H1 (cell line): ENCODE results near the gene EYA2. TPM values are rescaled to one million over a fixed set of nuclear protein-coding genes. Genes with fewer than 3 reads are reported as not detected.

Experiments used
- CTCF ChIA-PET: fragments of 300-600 bp; sonication (Branson Sonifier 250); formaldehyde crosslinking; loops from one replicate; lab custom pipeline; 2021; ENCODE audit not compliant: partially characterized antibody; lab: Charles Lee
- POLR2A ChIA-PET: fragments of 300-600 bp; sonication (Branson Sonifier 250); formaldehyde crosslinking; loops from one replicate; lab custom pipeline; 2021; ENCODE audit warnings: inconsistent platforms; ENCODE audit not compliant: partially characterized antibody; lab: Charles Lee
- DNase-seq, 2 experiments: peaks; one replicate each; pipeline versions ENCODE4 v3.0.0 to v3.0.0-alpha.2; 2010 to 2022; ENCODE audit warnings: low spot score in 2 of 2, low read depth in 1 of 2, mixed read lengths in 1 of 2
- FAIRE-seq: peaks from 2 replicates; lab custom pipeline; 2011; peaks lifted over from hg19 to GRCh38; lab: Jason Lieb, UNC
- H2AFZ ChIP-seq: 2 replicates; pipeline ENCODE4 v1.8.1; 2012; ENCODE audit warnings: low read length, inconsistent platforms
- H2AK5ac ChIP-seq: 2 replicates; pipeline ENCODE4 v1.6.1; 2013; ENCODE audit warnings: low read depth, low read length
- H2BK120ac ChIP-seq: replicated peaks from 2 replicates; pipeline ENCODE3; 2013; ENCODE audit warnings: low read depth, low read length, inconsistent platforms
- H2BK12ac ChIP-seq: 2 replicates; pipeline ENCODE4 v1.6.1; 2013; ENCODE audit warnings: low read depth, low read length
- H2BK15ac ChIP-seq: 2 replicates; pipeline ENCODE4 v1.6.1; 2013; ENCODE audit warnings: low read length
- H2BK20ac ChIP-seq: 2 replicates; pipeline ENCODE4 v1.6.1; 2013; ENCODE audit warnings: low read length
- H2BK5ac ChIP-seq: 2 replicates; pipeline ENCODE4 v1.6.1; 2013; ENCODE audit warnings: low read depth, low read length
- H3K14ac ChIP-seq: 2 replicates; pipeline ENCODE4 v1.6.1; 2013; ENCODE audit warnings: inconsistent platforms; ENCODE audit not compliant: insufficient read length
- H3K18ac ChIP-seq: 2 replicates; pipeline ENCODE4 v1.6.1; 2013; ENCODE audit warnings: low read length; ENCODE audit errors: extremely low read depth
- H3K23ac ChIP-seq: 2 replicates; pipeline ENCODE4 v1.6.1; 2013; ENCODE audit warnings: inconsistent platforms; ENCODE audit not compliant: insufficient read length
- H3K23me2 ChIP-seq: 2 replicates; pipeline ENCODE4 v1.6.1; 2013; ENCODE audit warnings: low read depth, low read length
- H3K27ac ChIP-seq: 2 replicates; pipeline ENCODE4 v1.6.1; 2011; ENCODE audit warnings: low read depth, low read length, inconsistent platforms
- H3K27me3 ChIP-seq, 4 experiments: replicated peaks in 1 of 4; 1 replicate in 1 of 4; 2 replicates in 3 of 4; pipeline versions ENCODE4 v1.6.1 to v1.8.1; 2011 to 2013; ENCODE audit warnings: low read length in 3 of 4, mild to moderate bottlenecking in 3 of 4, inconsistent platforms in 2 of 4, mixed read lengths in 2 of 4, moderate library complexity in 1 of 4; ENCODE audit not compliant: control insufficient read depth in 3 of 4, insufficient read depth in 3 of 4; ENCODE audit errors: extremely low read depth in 1 of 4
- H3K36me3 ChIP-seq, 4 experiments: 2 replicates each; pipeline versions ENCODE4 v1.6.1 to v1.8.1; 2011 to 2013; ENCODE audit warnings: mild to moderate bottlenecking in 4 of 4, low read length in 3 of 4, moderate library complexity in 2 of 4, control low read depth in 1 of 4, inconsistent platforms in 1 of 4; ENCODE audit not compliant: insufficient read depth in 4 of 4, control insufficient read depth in 2 of 4
- H3K4ac ChIP-seq: replicated peaks from 2 replicates; pipeline ENCODE3; 2013; ENCODE audit warnings: low read length, low read depth, mixed read lengths, inconsistent platforms; ENCODE audit not compliant: insufficient read length
- H3K4me1 ChIP-seq, 4 experiments: replicated peaks in 1 of 4; 1 replicate in 1 of 4; 2 replicates in 3 of 4; pipeline versions ENCODE4 v1.6.1 to v1.8.1; 2011 to 2013; ENCODE audit warnings: low read length in 3 of 4, inconsistent platforms in 2 of 4, mixed read lengths in 1 of 4; ENCODE audit not compliant: insufficient read depth in 4 of 4, control insufficient read depth in 3 of 4
- H3K4me2 ChIP-seq, 2 experiments: 2 replicates each; pipeline versions ENCODE4 v1.6.1 to v1.8.1; 2011 to 2013; ENCODE audit warnings: low read depth in 2 of 2, low read length in 2 of 2, control low read depth in 1 of 2, inconsistent platforms in 1 of 2, mild to moderate bottlenecking in 1 of 2; ENCODE audit not compliant: insufficient read depth in 1 of 2
- H3K4me3 ChIP-seq, 4 experiments: fragments of 200-600, 300-600 bp in 1 of 4; sonication (generic), shearing (Covaris generic), sonication (Bioruptor Twin) in 1 of 4; 2 replicates each; pipeline versions ENCODE4 v1.5.1 to v1.8.1; 2011 to 2016; ENCODE audit warnings: low read length in 4 of 4, low read depth in 3 of 4, control low read depth in 2 of 4, inconsistent platforms in 2 of 4, mild to moderate bottlenecking in 2 of 4, mixed read lengths in 1 of 4, moderate library complexity in 1 of 4; ENCODE audit not compliant: insufficient read depth in 2 of 4; ENCODE audit errors: extremely low read depth in 1 of 4
- H3K56ac ChIP-seq: replicated peaks from 2 replicates; pipeline ENCODE3; 2013; ENCODE audit warnings: low read depth, mild to moderate bottlenecking, mixed read lengths, low read length, inconsistent platforms; ENCODE audit not compliant: insufficient read length
- H3K79me1 ChIP-seq: 2 replicates; pipeline ENCODE4 v1.6.1; 2013; ENCODE audit warnings: low read depth, low read length, control low read depth
- H3K79me2 ChIP-seq, 2 experiments: 2 replicates each; pipeline versions ENCODE4 v1.6.1 to v1.8.1; 2012 to 2013; ENCODE audit warnings: low read length in 2 of 2, mild to moderate bottlenecking in 2 of 2, inconsistent platforms in 1 of 2; ENCODE audit not compliant: insufficient read depth in 2 of 2, control insufficient read depth in 1 of 2
- H3K9ac ChIP-seq, 4 experiments: replicated peaks in 1 of 4; 1 replicate in 1 of 4; 2 replicates in 3 of 4; pipeline versions ENCODE4 v1.6.1 to v1.8.1; 2011 to 2013; ENCODE audit warnings: low read depth in 3 of 4, low read length in 3 of 4, control low read depth in 2 of 4, mild to moderate bottlenecking in 2 of 4, moderate library complexity in 2 of 4, inconsistent platforms in 1 of 4; ENCODE audit errors: extremely low read depth in 1 of 4
- H3K9me3 ChIP-seq, 2 experiments: 2 replicates each; pipeline versions ENCODE4 v1.6.1 to v1.8.1; 2012 to 2013; ENCODE audit warnings: mild to moderate bottlenecking in 2 of 2, moderate library complexity in 2 of 2, control low read depth in 1 of 2, inconsistent platforms in 1 of 2, low read depth in 1 of 2, low read length in 1 of 2, mixed read lengths in 1 of 2; ENCODE audit not compliant: insufficient read depth in 2 of 2
- H4K20me1 ChIP-seq, 2 experiments: replicated peaks in 1 of 2; 2 replicates each; pipeline versions ENCODE3 to v1.8.1; 2011 to 2013; ENCODE audit warnings: inconsistent platforms in 2 of 2, low read length in 2 of 2, mild to moderate bottlenecking in 1 of 2; ENCODE audit not compliant: insufficient read depth in 2 of 2, control insufficient read depth in 1 of 2
- H4K5ac ChIP-seq: 2 replicates; pipeline ENCODE4 v1.6.1; 2013; ENCODE audit warnings: low read length, low read depth, mixed read lengths, inconsistent platforms; ENCODE audit not compliant: insufficient read length
- H4K8ac ChIP-seq: 2 replicates; pipeline ENCODE4 v1.8.0; 2013; ENCODE audit warnings: mild to moderate bottlenecking, moderate library complexity, low read length, inconsistent platforms; ENCODE audit not compliant: insufficient read depth; ENCODE audit errors: extremely low read depth
- H4K91ac ChIP-seq: replicated peaks from 2 replicates; pipeline ENCODE3; 2013; ENCODE audit warnings: low read length, mixed read lengths, inconsistent platforms; ENCODE audit not compliant: insufficient read length
- GTF2F1 ChIP-seq: IDR thresholded peaks from 2 replicates; pipeline ENCODE4 v1.6.1; 2012; ENCODE audit warnings: low read depth, low read length, improper control_type of control experiment, borderline replicate concordance
- POLR2AphosphoS5 ChIP-seq: IDR thresholded peaks from 2 replicates; pipeline ENCODE4 v1.6.1; 2011; ENCODE audit warnings: low read depth, low read length
- SRF ChIP-seq: IDR thresholded peaks from 2 replicates; pipeline ENCODE4 v1.6.1; 2011; ENCODE audit warnings: mild to moderate bottlenecking, low read depth, low read length, moderate library complexity
- WGBS, 2 experiments: shearing (Covaris generic) in 1 of 2; methylation state at CpG; one replicate each; pipeline versions ENCODE4 v1.1.6 to v1.1.7; 2013 to 2015; ENCODE audit warnings: low lambda C conversion rate in 2 of 2, mixed read lengths in 2 of 2, inconsistent platforms in 1 of 2, low coverage in 1 of 2, missing lambda C conversion rate in 1 of 2; ENCODE audit not compliant: insufficient replicate concordance in 2 of 2, insufficient coverage in 1 of 2, insufficient read length in 1 of 2; ENCODE audit errors: extremely low coverage in 1 of 2, missing lambda C conversion rate in 1 of 2; 5-methylcytosine and 5-hydroxymethylcytosine counted together
- polyA plus RNA-seq, 7 experiments: library from polyadenylated mRNA; depleted of rRNA in 3 of 7; stranded (reverse) in 5 of 7; unstranded in 2 of 7; fragments of >200 nt in 5 of 7; fragments of 200-250 nt in 2 of 7; gene quantifications; 1 replicate in 5 of 7; 2 replicates in 1 of 7; 4 replicates in 1 of 7; pipeline versions ENCODE4 v1.2.1 to v1.2.3, GENCODE V29; 2011 to 2013; ENCODE audit warnings: missing spikeins in 2 of 7, mixed read lengths in 2 of 7
- total RNA-seq: library from RNA; stranded (reverse); fragmentation: NEBNext Ultra II Directional; extraction: Animal tissue kit (Norgen Biotek cat#: 25700); gene quantifications from 2 replicates; pipeline ENCODE4 v1.2.1, GENCODE V29; 2021

The EYA2 gene
- total and polyA plus RNA-seq, 2 of the 8 experiments (the other 6 are each of a cell fraction or from before 2014, with no cell fraction given): 1.6 to 1.7 TPM

- Histone ChIP-seq H3K9me3 (no peaks in the 10 kb centered on the region), H3K36me3 (no peaks in the 10 kb centered on the region), H3K14ac (no peak overlapping the region), H3K4me3 (no peak overlapping the region), H2AK5ac (no peak overlapping the region), H3K23ac (no peak overlapping the region), H2AFZ (no peak overlapping the region), H3K4me2 (no peak overlapping the region), H2BK5ac (no peak overlapping the region), H3K4me1 (peaks cover 0 to 5% (median 4%) of the 10 kb centered on the region in 4 experiments; a peak in 3 of 7 replicates), H4K20me1 (no peaks in the 10 kb centered on the region), H3K79me2 (no peaks in the 10 kb centered on the region), H3K23me2 (no peaks in the 10 kb centered on the region), H3K56ac (no peak overlapping the region), H3K79me1 (no peaks in the 10 kb centered on the region), H3K27me3 (no peaks in the 10 kb centered on the region), H2BK15ac (no peak overlapping the region), H2BK12ac (no peak overlapping the region), H3K9ac (no peak overlapping the region), H2BK20ac (no peak overlapping the region), H4K5ac (no peak overlapping the region), H3K4ac (no peak overlapping the region), H3K27ac (no peak overlapping the region), H4K8ac (no peak overlapping the region), H3K18ac (no peak overlapping the region), H4K91ac (no peak overlapping the region), H2BK120ac (no peak overlapping the region)
- POLR2A ChIA-PET: no interaction called here
- DNase-seq: no peak
- CTCF ChIA-PET: interaction anchor here (1.1 to 1.4 kb wide), 2 partner anchors 44 to 193 kb away, joined by 3 read pairs; no protein-coding TSS in a partner anchor
- 91% methylated on average over 3 of the region's 3 CpGs; no CpG with 5 or more reads in 1 of the 2 experiments for WGBS, 2 experiments
- no peak for FAIRE-seq
- TF ChIP-seq GTF2F1 (no peak), SRF (no peak), POLR2AphosphoS5 (no peak)
Measured at GRCh38 chr20:46946796-46947195, 52.2 kb downstream of the EYA2 start.
